ENCODE measurements around the gene CDC42BPG. TPM values are rescaled to one million over a fixed set of nuclear protein-coding genes. Genes with fewer than 3 reads are reported as not detected.
A peak's percentile ranks its signal among the peaks of the same experiment; 100 is the strongest.

Gene CDC42BPG
- total RNA-seq, 1 experiment from 2014 or later: 21.6 TPM

DNA sequence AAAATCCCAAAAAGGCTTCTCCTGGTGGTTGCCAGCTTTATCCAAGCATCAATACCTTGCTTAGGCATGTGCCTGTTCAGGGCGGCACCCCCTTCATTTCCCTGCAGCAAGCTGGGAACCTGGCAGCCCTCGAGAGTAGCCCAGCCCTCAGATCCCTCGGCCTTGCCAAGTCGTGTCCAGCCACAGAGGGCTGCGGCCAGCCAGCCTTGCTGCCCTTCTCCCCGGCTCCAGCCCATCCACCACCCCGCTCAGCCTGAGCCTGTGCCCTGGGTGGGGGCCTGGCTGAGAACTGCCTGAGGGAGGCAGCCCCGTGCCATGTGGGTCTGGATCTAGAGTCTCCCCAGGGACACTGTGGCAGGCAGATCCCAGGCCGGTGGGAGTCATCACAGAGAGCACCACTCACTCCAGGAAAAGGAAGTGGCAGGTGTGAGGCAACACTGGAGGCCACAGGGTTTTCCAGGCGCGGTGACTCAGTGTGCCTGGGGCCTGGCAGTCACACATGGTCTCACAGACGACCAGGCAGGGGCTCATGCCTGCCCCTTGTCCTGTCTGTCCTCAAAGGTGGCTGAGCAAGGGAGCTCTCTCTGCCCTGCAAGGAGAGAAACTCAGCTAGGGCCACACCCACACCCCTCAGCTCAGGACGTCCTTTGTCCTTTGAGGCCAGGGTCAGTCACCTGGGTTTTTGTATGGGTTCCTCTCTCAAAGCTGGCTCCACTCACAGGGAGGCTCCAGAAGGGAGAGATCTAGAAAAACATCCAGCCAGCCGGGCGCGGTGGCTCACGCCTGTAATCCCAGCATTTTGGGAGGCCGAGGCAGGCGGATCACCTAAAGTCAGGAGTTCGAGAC, 12.2 kb upstream of the CDC42BPG start (continued):
- TF ChIP-seq, protein P1, sequence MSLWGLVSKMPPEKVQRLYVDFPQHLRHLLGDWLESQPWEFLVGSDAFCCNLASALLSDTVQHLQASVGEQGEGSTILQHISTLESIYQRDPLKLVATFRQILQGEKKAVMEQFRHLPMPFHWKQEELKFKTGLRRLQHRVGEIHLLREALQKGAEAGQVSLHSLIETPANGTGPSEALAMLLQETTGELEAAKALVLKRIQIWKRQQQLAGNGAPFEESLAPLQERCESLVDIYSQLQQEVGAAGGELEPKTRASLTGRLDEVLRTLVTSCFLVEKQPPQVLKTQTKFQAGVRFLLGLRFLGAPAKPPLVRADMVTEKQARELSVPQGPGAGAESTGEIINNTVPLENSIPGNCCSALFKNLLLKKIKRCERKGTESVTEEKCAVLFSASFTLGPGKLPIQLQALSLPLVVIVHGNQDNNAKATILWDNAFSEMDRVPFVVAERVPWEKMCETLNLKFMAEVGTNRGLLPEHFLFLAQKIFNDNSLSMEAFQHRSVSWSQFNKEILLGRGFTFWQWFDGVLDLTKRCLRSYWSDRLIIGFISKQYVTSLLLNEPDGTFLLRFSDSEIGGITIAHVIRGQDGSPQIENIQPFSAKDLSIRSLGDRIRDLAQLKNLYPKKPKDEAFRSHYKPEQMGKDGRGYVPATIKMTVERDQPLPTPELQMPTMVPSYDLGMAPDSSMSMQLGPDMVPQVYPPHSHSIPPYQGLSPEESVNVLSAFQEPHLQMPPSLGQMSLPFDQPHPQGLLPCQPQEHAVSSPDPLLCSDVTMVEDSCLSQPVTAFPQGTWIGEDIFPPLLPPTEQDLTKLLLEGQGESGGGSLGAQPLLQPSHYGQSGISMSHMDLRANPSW (CRISPR knock-in tag; conservative IDR thresholded peaks at IDR 0.05; ENCODE audit: low read depth): no peak
- TF ChIP-seq NFATC4 (CRISPR knock-in tag; IDR thresholded peaks at IDR 0.05): no peak

DNA sequence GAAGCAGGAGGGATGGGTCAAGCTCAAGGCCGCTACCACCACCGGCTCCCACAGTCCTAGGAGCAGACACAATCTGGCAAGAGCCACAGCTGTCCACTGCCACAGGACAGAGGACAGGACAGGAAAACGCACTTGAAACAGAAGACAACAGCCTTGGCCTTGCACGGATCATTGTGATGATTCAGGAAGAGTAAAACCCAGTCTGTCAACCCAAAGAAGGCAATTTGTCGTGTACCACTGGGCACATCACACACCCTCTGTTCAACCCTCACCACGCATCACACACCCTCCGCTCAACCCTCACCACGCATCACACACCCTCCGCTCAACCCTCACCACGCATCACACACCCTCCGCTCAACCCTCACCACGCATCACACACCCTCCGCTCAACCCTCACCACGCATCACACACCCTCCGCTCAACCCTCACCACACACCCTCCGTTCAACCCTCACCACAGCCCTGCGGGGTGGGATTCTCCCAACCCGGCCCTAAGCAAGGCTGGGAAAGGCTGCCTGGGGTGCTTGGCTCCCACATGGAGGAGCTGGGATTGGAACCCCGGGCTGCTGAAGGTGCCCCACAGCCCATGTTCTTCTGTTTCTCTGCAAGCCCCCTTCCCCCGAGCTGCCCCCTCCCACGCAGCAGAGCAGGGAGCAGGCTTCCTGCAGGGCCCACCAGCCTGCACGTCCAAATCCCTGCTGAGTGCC, 11.3 kb upstream of the CDC42BPG start:
- ATAC-seq (no peak), DNase-seq (ENCODE audit: low spot score) (no peak)
- Mint-ChIP-seq H3K27me3 (ENCODE audit: low read depth) (no peaks in the 10 kb centered on the region), H3K9me3 (no peaks in the 10 kb centered on the region), H3K4me3 (no peak overlapping the region), H3K27ac (peak overlapping the region; percentile 89; the same call in 1 of the 2 replicates), H3K36me3 (no peaks in the 10 kb centered on the region; the same call in 1 of the 2 replicates), H3K4me1 (peaks cover 10% of the 10 kb centered on the region)
- CTCF ChIA-PET: interaction anchor here (1.5 kb wide), 1 partner anchor 14 kb away, joined by 4 read pairs; no protein-coding TSS in a partner anchor
- TF ChIP-seq ZNF416 (CRISPR knock-in tag; IDR thresholded peaks at IDR 0.05) (no peak), GABPB1 (CRISPR knock-in tag; IDR thresholded peaks at IDR 0.05) (no peak), SMAD4 (CRISPR knock-in tag; IDR thresholded peaks at IDR 0.05) (no peak), CREM (CRISPR knock-in tag; IDR thresholded peaks at IDR 0.05) (no peak)
- POLR2A ChIA-PET: no interaction called here

DNA sequence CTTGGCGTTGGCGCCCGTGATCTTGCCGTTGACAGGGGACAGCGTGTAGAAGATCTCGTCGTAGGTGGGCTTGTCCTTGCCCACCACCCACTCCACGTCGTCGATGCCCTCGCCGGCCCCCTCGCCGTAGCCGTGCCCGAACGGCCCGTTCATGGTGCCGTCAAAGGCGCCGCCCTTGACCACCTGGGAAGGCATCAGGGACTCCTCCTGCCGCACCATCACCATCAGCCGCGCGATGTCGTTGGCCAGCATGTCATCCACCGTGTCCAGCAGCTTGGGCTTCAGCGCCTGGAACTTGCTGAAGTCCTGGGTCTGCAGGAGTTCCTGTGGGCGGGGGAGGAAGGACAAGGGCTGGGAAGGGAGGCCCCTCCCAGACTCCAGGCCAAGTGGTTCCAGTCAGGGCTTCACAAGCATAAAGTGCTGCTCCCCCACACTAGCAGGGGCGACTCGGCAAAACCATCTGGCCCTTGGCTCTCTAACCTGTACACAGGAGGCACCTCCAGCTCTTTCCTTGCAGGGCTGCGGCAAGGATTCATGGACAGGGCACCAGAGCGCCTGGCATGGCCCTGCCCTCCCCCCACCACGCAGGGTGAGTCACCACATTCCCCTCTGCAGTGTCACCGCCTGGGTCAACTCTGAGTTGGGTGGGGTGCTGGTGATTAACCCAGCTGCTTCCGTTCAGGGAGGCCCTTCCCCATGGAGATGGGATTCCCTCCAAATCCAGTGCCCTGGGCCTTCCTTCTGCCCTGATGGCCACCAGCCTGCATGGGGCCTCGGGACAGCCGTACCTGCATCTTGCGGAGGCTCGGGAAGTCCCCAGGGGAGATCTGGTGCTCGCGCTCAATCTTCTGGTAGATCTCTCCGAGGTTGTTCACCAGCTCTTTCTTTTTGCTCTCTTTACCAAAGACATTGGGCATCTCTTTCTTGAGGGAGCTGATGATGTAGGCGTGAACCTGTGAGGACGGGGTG, 10.4 kb upstream of the CDC42BPG start:
- H3K27ac Mint-ChIP-seq: peak overlapping the region; percentile 89
- peaks cover 10% of the 10 kb centered on the region for H3K4me1 Mint-ChIP-seq

DNA sequence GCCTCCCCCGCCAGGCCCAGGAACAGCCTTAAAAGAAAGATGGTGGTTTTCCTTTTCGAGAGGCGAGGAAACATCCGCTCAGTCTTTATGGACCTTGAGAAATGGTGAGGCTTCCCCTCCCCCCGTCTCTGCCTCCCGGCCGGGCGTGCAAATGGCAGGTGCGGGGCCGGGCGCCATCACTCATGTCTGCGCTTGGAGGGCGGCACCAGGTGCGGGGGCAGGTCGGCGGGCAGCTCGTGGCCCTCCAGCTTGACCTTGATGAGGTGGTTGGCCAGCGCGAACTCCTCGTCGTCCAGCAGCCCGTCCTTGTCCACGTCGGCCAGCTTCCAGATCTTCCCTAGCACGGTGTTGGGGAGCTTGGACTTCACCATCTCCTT, 9.7 kb upstream of the CDC42BPG start:
- no peak for ATAC-seq
- TF ChIP-seq SMAD3 (CRISPR knock-in tag; IDR thresholded peaks at IDR 0.05; ENCODE audit: borderline replicate concordance): no peak
- TF ChIP-seq, protein P2, sequence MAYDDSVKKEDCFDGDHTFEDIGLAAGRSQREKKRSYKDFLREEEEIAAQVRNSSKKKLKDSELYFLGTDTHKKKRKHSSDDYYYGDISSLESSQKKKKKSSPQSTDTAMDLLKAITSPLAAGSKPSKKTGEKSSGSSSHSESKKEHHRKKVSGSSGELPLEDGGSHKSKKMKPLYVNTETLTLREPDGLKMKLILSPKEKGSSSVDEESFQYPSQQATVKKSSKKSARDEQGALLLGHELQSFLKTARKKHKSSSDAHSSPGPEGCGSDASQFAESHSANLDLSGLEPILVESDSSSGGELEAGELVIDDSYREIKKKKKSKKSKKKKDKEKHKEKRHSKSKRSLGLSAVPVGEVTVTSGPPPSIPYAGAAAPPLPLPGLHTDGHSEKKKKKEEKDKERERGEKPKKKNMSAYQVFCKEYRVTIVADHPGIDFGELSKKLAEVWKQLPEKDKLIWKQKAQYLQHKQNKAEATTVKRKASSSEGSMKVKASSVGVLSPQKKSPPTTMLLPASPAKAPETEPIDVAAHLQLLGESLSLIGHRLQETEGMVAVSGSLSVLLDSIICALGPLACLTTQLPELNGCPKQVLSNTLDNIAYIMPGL (CRISPR knock-in tag; IDR thresholded peaks at IDR 0.05): no peak
- no peak for TF ChIP-seq GABPB1 (CRISPR knock-in tag; IDR thresholded peaks at IDR 0.05)
- TF ChIP-seq MYBL2 (CRISPR knock-in tag; IDR thresholded peaks at IDR 0.05): no peak
- TF ChIP-seq ZBTB21 (CRISPR knock-in tag; IDR thresholded peaks at IDR 0.05; ENCODE audit: borderline replicate concordance): no peak
- TF ChIP-seq, protein P1 (CRISPR knock-in tag; conservative IDR thresholded peaks at IDR 0.05; ENCODE audit: low read depth): no peak
- TF ChIP-seq HMGA2 (CRISPR knock-in tag; IDR thresholded peaks at IDR 0.05): no peak
- no peak for TF ChIP-seq ELF4 (CRISPR knock-in tag; IDR thresholded peaks at IDR 0.05; ENCODE audit: low read depth)
- Mint-ChIP-seq H3K36me3 (no peaks in the 10 kb centered on the region), H3K9me3 (no peaks in the 10 kb centered on the region), H3K4me3 (no peak overlapping the region), H3K4me1 (peaks cover 12% of the 10 kb centered on the region), H3K27ac (no peak overlapping the region), H3K27me3 (ENCODE audit: low read depth) (no peaks in the 10 kb centered on the region)
- DNase-seq (ENCODE audit: low spot score): no peak
- ChIA-PET CTCF (no interaction called here), POLR2A (no interaction called here)

More for the DNA sequence above, 10.4 kb upstream of the CDC42BPG start:
- TF ChIP-seq, protein P1 (CRISPR knock-in tag; conservative IDR thresholded peaks at IDR 0.05; ENCODE audit: low read depth): no peak
- peak; percentile 57 for TF ChIP-seq GABPB1 (CRISPR knock-in tag; IDR thresholded peaks at IDR 0.05)
- Mint-ChIP-seq H3K9me3 (no peaks in the 10 kb centered on the region), H3K4me3 (no peak overlapping the region), H3K27me3 (ENCODE audit: low read depth) (no peaks in the 10 kb centered on the region), H3K36me3 (no peaks in the 10 kb centered on the region)
- ChIA-PET CTCF (interaction anchor here (1.0 kb wide), 1 partner anchor 33 kb away, joined by 4 read pairs; no protein-coding TSS in a partner anchor), POLR2A (no interaction called here)
- ATAC-seq (no peak), DNase-seq (ENCODE audit: low spot score) (no peak)
